Choroid plexus epithelial cell (primary cell): ENCODE measurements around the gene GOLGA6B.
"Not testable (repeated sequence)": the region's sequence is repeated elsewhere in the genome, so short reads cannot be mapped to it uniquely, and the experiment has no call there.

ENCODE experiments used
- DNase-seq: peaks from one replicate; pipeline ENCODE4 v3.0.0-alpha.2; 2010; ENCODE audit warnings: low read depth
- H3K4me3 ChIP-seq: 2 replicates; pipeline ENCODE4 v1.5.1; 2011; ENCODE audit warnings: low read depth, mild to moderate bottlenecking, control low read depth, low read length, moderate library complexity
- TF ChIP-seq, protein P1 (sequence below): conservative IDR thresholded peaks from 2 replicates; pipeline ENCODE4 v1.5.1; 2011; ENCODE audit warnings: low read depth, mild to moderate bottlenecking, control low read depth, inconsistent platforms, low read length, moderate library complexity

GOLGA6B gene

GRCh38 chr15:72628249-72629067, 26.0 kb upstream of the GOLGA6B start:
- not testable (repeated sequence) for H3K4me3 ChIP-seq, DNase-seq
- TF ChIP-seq, protein P1, sequence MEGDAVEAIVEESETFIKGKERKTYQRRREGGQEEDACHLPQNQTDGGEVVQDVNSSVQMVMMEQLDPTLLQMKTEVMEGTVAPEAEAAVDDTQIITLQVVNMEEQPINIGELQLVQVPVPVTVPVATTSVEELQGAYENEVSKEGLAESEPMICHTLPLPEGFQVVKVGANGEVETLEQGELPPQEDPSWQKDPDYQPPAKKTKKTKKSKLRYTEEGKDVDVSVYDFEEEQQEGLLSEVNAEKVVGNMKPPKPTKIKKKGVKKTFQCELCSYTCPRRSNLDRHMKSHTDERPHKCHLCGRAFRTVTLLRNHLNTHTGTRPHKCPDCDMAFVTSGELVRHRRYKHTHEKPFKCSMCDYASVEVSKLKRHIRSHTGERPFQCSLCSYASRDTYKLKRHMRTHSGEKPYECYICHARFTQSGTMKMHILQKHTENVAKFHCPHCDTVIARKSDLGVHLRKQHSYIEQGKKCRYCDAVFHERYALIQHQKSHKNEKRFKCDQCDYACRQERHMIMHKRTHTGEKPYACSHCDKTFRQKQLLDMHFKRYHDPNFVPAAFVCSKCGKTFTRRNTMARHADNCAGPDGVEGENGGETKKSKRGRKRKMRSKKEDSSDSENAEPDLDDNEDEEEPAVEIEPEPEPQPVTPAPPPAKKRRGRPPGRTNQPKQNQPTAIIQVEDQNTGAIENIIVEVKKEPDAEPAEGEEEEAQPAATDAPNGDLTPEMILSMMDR: peak; percentile 22

DNA sequence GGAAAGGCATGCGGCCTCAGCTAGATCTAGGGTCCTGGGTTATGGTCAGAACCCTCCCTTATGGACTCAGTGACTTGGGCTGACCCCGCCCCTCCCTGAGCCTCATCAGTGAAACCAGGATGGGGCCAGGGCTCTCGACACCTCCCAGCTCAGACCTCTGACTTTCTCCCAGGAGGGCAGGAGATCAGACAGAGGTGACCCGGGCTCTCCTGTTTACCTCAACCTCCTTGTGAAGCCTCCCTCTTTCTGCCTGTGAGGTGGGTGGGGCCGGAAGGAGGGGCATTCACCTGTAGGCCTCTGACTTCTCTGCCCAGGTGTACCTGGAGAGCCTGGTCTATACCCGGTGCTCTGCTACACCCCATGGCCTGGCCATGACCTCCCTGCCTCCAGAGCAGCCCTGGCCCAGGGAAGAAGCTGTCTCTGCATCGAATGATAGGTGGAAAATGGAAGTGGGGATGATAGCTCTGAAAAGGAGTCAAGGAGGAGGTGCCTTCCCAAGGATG, 25.4 kb upstream of the GOLGA6B start:
- DNase-seq, H3K4me3 ChIP-seq: not testable (repeated sequence)

DNA sequence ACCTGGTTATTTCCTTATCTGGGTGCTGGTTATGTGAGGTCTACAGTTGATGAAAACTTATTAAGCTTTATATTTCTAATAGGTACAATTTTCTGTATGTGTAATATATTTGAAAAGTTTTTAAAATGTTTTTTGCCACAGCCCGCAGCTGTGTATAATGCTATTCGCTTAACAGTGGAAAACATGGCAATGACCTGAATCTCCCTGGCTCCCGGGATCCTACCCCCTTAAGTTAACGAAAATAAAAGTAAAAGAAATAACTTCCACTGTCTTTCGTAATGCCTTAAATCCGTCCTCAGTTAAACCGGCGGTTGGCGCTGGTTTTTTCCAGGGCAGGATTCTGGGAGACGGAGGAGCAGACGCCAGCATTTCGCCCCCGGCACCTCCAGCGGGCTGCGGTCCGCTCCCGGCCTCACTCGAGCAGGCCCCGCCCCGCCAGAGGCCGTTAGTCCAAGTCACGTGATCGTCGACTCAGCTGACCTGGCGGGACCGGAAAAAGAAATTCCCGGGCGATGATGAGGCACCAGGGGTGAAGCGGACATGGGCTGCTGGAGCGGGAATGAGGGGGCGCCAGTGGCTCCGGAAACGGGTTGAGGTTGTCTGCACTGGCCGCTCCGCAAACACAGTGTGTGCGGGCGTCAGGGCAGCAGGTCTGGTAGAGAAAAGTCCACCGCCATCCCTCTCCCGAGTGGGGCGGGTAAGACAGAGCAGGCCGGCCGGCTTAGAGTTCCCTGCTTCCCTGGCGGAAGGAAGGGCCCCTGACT, 17.8 kb upstream of the GOLGA6B start:
- peak overlapping the region; percentile 51 for H3K4me3 ChIP-seq

GRCh38 chr15:72639759-72640483, 14.6 kb upstream of the GOLGA6B start:
- not testable (repeated sequence) for DNase-seq, H3K4me3 ChIP-seq

More for the DNA sequence above, 17.8 kb upstream of the GOLGA6B start:
- peak; percentile 75 for DNase-seq

DNA sequence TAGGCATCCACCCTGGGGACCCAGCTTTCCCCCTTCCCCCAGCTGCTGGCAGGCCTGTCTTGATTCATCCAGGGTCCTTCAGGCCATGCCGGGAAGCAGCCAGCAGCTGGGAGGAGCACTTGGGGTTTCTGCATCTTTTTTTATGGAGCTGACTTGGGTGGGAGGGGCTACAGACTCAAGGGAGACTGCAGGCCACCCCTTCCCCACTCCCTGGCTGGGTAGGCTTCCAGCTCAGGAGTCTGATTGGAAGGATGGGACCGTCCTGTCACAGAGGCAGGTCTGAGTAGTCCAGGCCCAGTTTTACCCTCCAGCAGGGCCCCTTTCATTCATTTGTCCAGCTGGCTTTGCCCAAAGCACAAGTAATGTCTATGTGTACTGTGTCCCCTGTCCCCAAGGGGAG, 12.2 kb upstream of the GOLGA6B start:
- DNase-seq, H3K4me3 ChIP-seq: not testable (repeated sequence)

GRCh38 chr15:72648631-72649253, 5.8 kb upstream of the GOLGA6B start:
- not testable (repeated sequence) for DNase-seq

GRCh38 chr15:72656014-72656413, 1.5 kb downstream of the GOLGA6B start:
- H3K4me3 ChIP-seq, DNase-seq: not testable (repeated sequence)

More at GRCh38 chr15:72648631-72649253, 5.8 kb upstream of the GOLGA6B start:
- H3K4me3 ChIP-seq: not testable (repeated sequence)

DNA sequence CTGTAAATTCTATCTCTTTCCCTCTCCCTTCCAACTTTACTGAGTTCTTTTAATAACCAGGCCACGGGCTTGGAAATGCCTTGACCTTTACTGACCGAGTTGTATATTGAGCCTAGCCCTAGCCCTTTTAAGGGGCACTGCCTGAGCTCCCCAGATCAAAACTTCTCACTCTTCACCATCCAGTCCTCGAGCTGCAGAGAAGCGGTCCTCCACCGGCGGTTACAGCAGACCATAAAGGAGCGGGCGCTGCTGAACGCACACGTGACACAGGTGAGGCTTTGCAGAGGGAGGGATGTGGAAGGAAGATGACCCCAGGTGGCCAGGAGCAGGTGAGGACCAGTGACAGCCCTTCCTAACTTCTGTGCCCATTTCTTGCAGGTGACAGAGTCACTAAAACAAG, 6.6 kb downstream of the GOLGA6B start:
- not testable (repeated sequence) for H3K4me3 ChIP-seq, DNase-seq

GRCh38 chr15:72663931-72664330, 9.4 kb downstream of the GOLGA6B start:
- not testable (repeated sequence) for H3K4me3 ChIP-seq, DNase-seq

- H3K4me3 ChIP-seq, DNase-seq: not testable (repeated sequence)
Measured at GRCh38 chr15:72665706-72666105, 11.2 kb downstream of the GOLGA6B start.

- DNase-seq, H3K4me3 ChIP-seq: not testable (repeated sequence)
Measured at GRCh38 chr15:72669803-72670202, 15.3 kb downstream of the GOLGA6B start.

- TF ChIP-seq, protein P1: peak; percentile 72
- not testable (repeated sequence) for H3K4me3 ChIP-seq
- peak; percentile 55 for DNase-seq
Measured at GRCh38 chr15:72670656-72671352, 16.3 kb downstream of the GOLGA6B start.
